ENCODE results near the gene DERA.
"Not testable (repeated sequence)": the region's sequence is repeated elsewhere in the genome, so short reads cannot be mapped to it uniquely, and the experiment has no call there.

The DERA gene

GRCh38 chr12:15886372-15887042, 24.6 kb upstream of the DERA start:
- H3K36me3 ChIP-seq (ENCODE audit: insufficient read depth, low read length) = peaks cover 46% of the 10 kb centered on the region
- no peaks in the 10 kb centered on the region for H3K27me3 ChIP-seq (ENCODE audit: insufficient read depth, low read length)
- peaks cover 8% of the 10 kb centered on the region for H3K4me1 ChIP-seq (ENCODE audit: insufficient read depth, low read length)
- H2AFZ ChIP-seq (ENCODE audit: low read depth, low read length) = no peak overlapping the region
- H3K4me3 ChIP-seq (ENCODE audit: low read length) = no peak overlapping the region
- H3K9me3 ChIP-seq (ENCODE audit: low read length) = no peaks in the 10 kb centered on the region

- Histone ChIP-seq H3K4me3 (ENCODE audit: low read length) (no peak overlapping the region), H3K36me3 (ENCODE audit: insufficient read depth, low read length) (peaks cover 52% of the 10 kb centered on the region), H3K27me3 (ENCODE audit: insufficient read depth, low read length) (no peaks in the 10 kb centered on the region), H3K9me3 (ENCODE audit: low read length) (no peaks in the 10 kb centered on the region), H3K4me1 (ENCODE audit: insufficient read depth, low read length) (peaks cover 8% of the 10 kb centered on the region), H2AFZ (ENCODE audit: low read depth, low read length) (no peak overlapping the region)
Observed at GRCh38 chr12:15887043-15887817, 23.9 kb upstream of the DERA start.

GRCh38 chr12:15892645-15893259, 18.4 kb upstream of the DERA start:
- Histone ChIP-seq H3K36me3 (ENCODE audit: insufficient read depth, low read length) (peaks cover 72% of the 10 kb centered on the region), H3K9me3 (ENCODE audit: low read length) (no peaks in the 10 kb centered on the region), H3K4me3 (ENCODE audit: low read length) (no peak overlapping the region), H3K27me3 (ENCODE audit: insufficient read depth, low read length) (no peaks in the 10 kb centered on the region), H2AFZ (ENCODE audit: low read depth, low read length) (no peak overlapping the region), H3K4me1 (ENCODE audit: insufficient read depth, low read length) (no peaks in the 10 kb centered on the region)

GRCh38 chr12:15893260-15893659, 17.9 kb upstream of the DERA start:
- Histone ChIP-seq H3K9me3 (ENCODE audit: low read length) (no peaks in the 10 kb centered on the region), H2AFZ (ENCODE audit: low read depth, low read length) (no peak overlapping the region), H3K4me3 (ENCODE audit: low read length) (no peak overlapping the region), H3K4me1 (ENCODE audit: insufficient read depth, low read length) (no peaks in the 10 kb centered on the region), H3K36me3 (ENCODE audit: insufficient read depth, low read length) (peaks cover 74% of the 10 kb centered on the region), H3K27me3 (ENCODE audit: insufficient read depth, low read length) (no peaks in the 10 kb centered on the region)

GRCh38 chr12:15896867-15897266, 14.3 kb upstream of the DERA start:
- peaks cover 85% of the 10 kb centered on the region for H3K36me3 ChIP-seq (ENCODE audit: insufficient read depth, low read length)
- no peaks in the 10 kb centered on the region for H3K9me3 ChIP-seq (ENCODE audit: low read length)
- no peak overlapping the region for H2AFZ ChIP-seq (ENCODE audit: low read depth, low read length)
- no peaks in the 10 kb centered on the region for H3K4me1 ChIP-seq (ENCODE audit: insufficient read depth, low read length)
- H3K27me3 ChIP-seq (ENCODE audit: insufficient read depth, low read length) = no peaks in the 10 kb centered on the region
- H3K4me3 ChIP-seq (ENCODE audit: low read length) = no peak overlapping the region

GRCh38 chr12:15897433-15897832, 13.7 kb upstream of the DERA start:
- Histone ChIP-seq H3K9me3 (ENCODE audit: low read length) (no peaks in the 10 kb centered on the region), H3K27me3 (ENCODE audit: insufficient read depth, low read length) (no peaks in the 10 kb centered on the region), H3K4me3 (ENCODE audit: low read length) (no peak overlapping the region), H2AFZ (ENCODE audit: low read depth, low read length) (no peak overlapping the region), H3K36me3 (ENCODE audit: insufficient read depth, low read length) (peaks cover 85% of the 10 kb centered on the region), H3K4me1 (ENCODE audit: insufficient read depth, low read length) (no peaks in the 10 kb centered on the region)

GRCh38 chr12:15899282-15899870, 11.8 kb upstream of the DERA start:
- no peak overlapping the region for H2AFZ ChIP-seq (ENCODE audit: low read depth, low read length)
- no peaks in the 10 kb centered on the region for H3K9me3 ChIP-seq (ENCODE audit: low read length)
- H3K27me3 ChIP-seq (ENCODE audit: insufficient read depth, low read length) = no peaks in the 10 kb centered on the region
- H3K4me1 ChIP-seq (ENCODE audit: insufficient read depth, low read length) = no peaks in the 10 kb centered on the region
- H3K4me3 ChIP-seq (ENCODE audit: low read length) = no peak overlapping the region
- peaks cover 91% of the 10 kb centered on the region for H3K36me3 ChIP-seq (ENCODE audit: insufficient read depth, low read length)

GRCh38 chr12:15904378-15904920, 6.7 kb upstream of the DERA start:
- H2AFZ ChIP-seq (ENCODE audit: low read depth, low read length) = no peak overlapping the region
- H3K36me3 ChIP-seq (ENCODE audit: insufficient read depth, low read length) = peaks cover 63% of the 10 kb centered on the region
- no peak overlapping the region for H3K4me3 ChIP-seq (ENCODE audit: low read length)
- no peaks in the 10 kb centered on the region for H3K9me3 ChIP-seq (ENCODE audit: low read length)
- no peaks in the 10 kb centered on the region for H3K4me1 ChIP-seq (ENCODE audit: insufficient read depth, low read length)
- no peaks in the 10 kb centered on the region for H3K27me3 ChIP-seq (ENCODE audit: insufficient read depth, low read length)

GRCh38 chr12:15910468-15910863, 666 bp upstream of the DERA start:
- H3K4me1 ChIP-seq (ENCODE audit: insufficient read depth, low read length) = peaks cover 5% of the 10 kb centered on the region
- H3K9me3 ChIP-seq (ENCODE audit: low read length) = no peaks in the 10 kb centered on the region
- peak overlapping the region; percentile 96 for H3K4me3 ChIP-seq (ENCODE audit: low read length)
- no peaks in the 10 kb centered on the region for H3K27me3 ChIP-seq (ENCODE audit: insufficient read depth, low read length)
- peak overlapping the region; percentile 97 for H2AFZ ChIP-seq (ENCODE audit: low read depth, low read length)
- H3K36me3 ChIP-seq (ENCODE audit: insufficient read depth, low read length) = peaks cover 12% of the 10 kb centered on the region

GRCh38 chr12:15911931-15912330, 799 bp downstream of the DERA start:
- H3K4me1 ChIP-seq (ENCODE audit: insufficient read depth, low read length); H3K27me3 ChIP-seq (ENCODE audit: insufficient read depth, low read length): not testable (repeated sequence)
- peak overlapping the region; percentile 97 for H2AFZ ChIP-seq (ENCODE audit: low read depth, low read length)

GRCh38 chr12:15914131-15914530, 3.0 kb downstream of the DERA start:
- H3K4me1 ChIP-seq (ENCODE audit: insufficient read depth, low read length); H2AFZ ChIP-seq (ENCODE audit: low read depth, low read length); H3K9me3 ChIP-seq (ENCODE audit: low read length); H3K27me3 ChIP-seq (ENCODE audit: insufficient read depth, low read length); H3K36me3 ChIP-seq (ENCODE audit: insufficient read depth, low read length); H3K4me3 ChIP-seq (ENCODE audit: low read length): not testable (repeated sequence)

More at GRCh38 chr12:15911931-15912330, 799 bp downstream of the DERA start:
- H3K36me3 ChIP-seq (ENCODE audit: insufficient read depth, low read length); H3K9me3 ChIP-seq (ENCODE audit: low read length): not testable (repeated sequence)
- peak overlapping the region; percentile 96 for H3K4me3 ChIP-seq (ENCODE audit: low read length)

- no peaks in the 10 kb centered on the region for H3K36me3 ChIP-seq (ENCODE audit: insufficient read depth, low read length)
- H2AFZ ChIP-seq (ENCODE audit: low read depth, low read length) = no peak overlapping the region
- H3K4me3 ChIP-seq (ENCODE audit: low read length) = no peak overlapping the region
- H3K27me3 ChIP-seq (ENCODE audit: insufficient read depth, low read length) = no peaks in the 10 kb centered on the region
- peaks cover 5% of the 10 kb centered on the region for H3K4me1 ChIP-seq (ENCODE audit: insufficient read depth, low read length)
- H3K9me3 ChIP-seq (ENCODE audit: low read length) = no peaks in the 10 kb centered on the region
Observed at GRCh38 chr12:15918066-15918465, 6.9 kb downstream of the DERA start.

- H3K27me3 ChIP-seq (ENCODE audit: insufficient read depth, low read length) = no peaks in the 10 kb centered on the region
- H2AFZ ChIP-seq (ENCODE audit: low read depth, low read length) = no peak overlapping the region
- no peaks in the 10 kb centered on the region for H3K36me3 ChIP-seq (ENCODE audit: insufficient read depth, low read length)
- H3K4me1 ChIP-seq (ENCODE audit: insufficient read depth, low read length) = peaks cover 5% of the 10 kb centered on the region
- no peak overlapping the region for H3K4me3 ChIP-seq (ENCODE audit: low read length)
- H3K9me3 ChIP-seq (ENCODE audit: low read length) = no peaks in the 10 kb centered on the region
Observed at GRCh38 chr12:15919418-15919817, 8.3 kb downstream of the DERA start.

Measured in neuron (in vitro differentiated cells).